B cell (primary cell): ENCODE data around the gene ANKRD65. TPM values are rescaled to one million over a fixed set of nuclear protein-coding genes. Genes with fewer than 3 reads are reported as not detected.

Experiments
- ATAC-seq: fragments of 200-7000 bp; cut with Tn5 transposase; one replicate; pipeline ENCODE4 v1.10.0; 2021; ENCODE audit warnings: low read depth, mild to moderate bottlenecking, moderate number of reproducible peaks, moderate library complexity
- CTCF ChIA-PET: fragments of 350-600 bp; sonication (Branson Sonifier 250); formaldehyde crosslinking; loops from one replicate; lab custom pipeline; 2021; ENCODE audit warnings: antibody characterized with exemption, inconsistent platforms; lab: Charles Lee
- POLR2A ChIA-PET: fragments of 350-600 bp; sonication (Branson Sonifier 250); formaldehyde crosslinking; loops from one replicate; lab custom pipeline; 2021; ENCODE audit warnings: antibody characterized with exemption; lab: Charles Lee
- DNase-seq: peaks from one replicate; pipeline ENCODE4 v3.0.0; 2013
- H2AFZ ChIP-seq: 2 replicates; pipeline ENCODE4 v1.6.1; 2012; ENCODE audit warnings: mild to moderate bottlenecking, low read depth, low read length; ENCODE audit not compliant: insufficient read depth, poor library complexity, severe bottlenecking
- H3K27ac ChIP-seq, 2 donors: 1 replicate in 1 of 2; 2 replicates in 1 of 2; pipeline ENCODE4 v1.5.1; 2012 to 2013; ENCODE audit warnings: low read length in 2 of 2, mild to moderate bottlenecking in 2 of 2, moderate library complexity in 1 of 2
- H3K27me3 ChIP-seq, 4 experiments: fragments of 200-600 bp in 1 of 4; sonication (generic) in 1 of 4; replicated peaks in 1 of 4; 1 replicate in 2 of 4; 2 replicates in 2 of 4; pipeline versions ENCODE4 v1.6.1 to v1.7.0; 2013 to 2016; ENCODE audit warnings: low read length in 3 of 4, mild to moderate bottlenecking in 2 of 4, mixed read lengths in 1 of 4, moderate library complexity in 1 of 4; ENCODE audit not compliant: insufficient read depth in 4 of 4, control insufficient read depth in 3 of 4; ENCODE audit errors: control extremely low read depth in 1 of 4
- H3K36me3 ChIP-seq, 2 experiments: replicated peaks in 1 of 2; 1 replicate in 1 of 2; 2 replicates in 1 of 2; pipeline versions ENCODE4 v1.6.1 to v1.7.1; 2013; ENCODE audit warnings: low read length in 1 of 2; ENCODE audit not compliant: insufficient read depth in 2 of 2, control insufficient read depth in 1 of 2; ENCODE audit errors: control extremely low read depth in 1 of 2, extremely low read depth in 1 of 2
- H3K4me1 ChIP-seq, 2 donors: fragments of 200-600 bp in 1 of 2; sonication (generic) in 1 of 2; 1 replicate in 1 of 2; 2 replicates in 1 of 2; pipeline versions ENCODE4 v1.5.1 to v1.6.1; 2013 to 2017; ENCODE audit warnings: low read length in 2 of 2; ENCODE audit not compliant: control insufficient read depth in 2 of 2, insufficient read depth in 2 of 2
- H3K4me2 ChIP-seq: replicated peaks from 2 replicates; pipeline ENCODE3; 2012; ENCODE audit warnings: mild to moderate bottlenecking, low read depth, low read length; ENCODE audit not compliant: poor library complexity, severe bottlenecking
- H3K4me3 ChIP-seq, 5 experiments: fragments of 200-600 bp in 1 of 5; sonication (generic) in 1 of 5; 1 replicate in 3 of 5; 2 replicates in 2 of 5; pipeline versions ENCODE4 v1.5.1 to v1.7.0; 2011 to 2016; ENCODE audit warnings: low read length in 4 of 5, mild to moderate bottlenecking in 4 of 5, low read depth in 2 of 5, control low read depth in 1 of 5, moderate library complexity in 1 of 5; ENCODE audit not compliant: insufficient read depth in 1 of 5; ENCODE audit errors: control extremely low read depth in 1 of 5, extremely low read depth in 1 of 5
- H3K79me2 ChIP-seq: fragments of 200-600 bp; sonication (generic); one replicate; pipeline ENCODE4 v1.6.0; 2016; ENCODE audit warnings: low read length; ENCODE audit not compliant: control insufficient read depth, insufficient read depth
- H3K9ac ChIP-seq: fragments of 200-600 bp; sonication (generic); 2 replicates; pipeline ENCODE4 v1.6.1; 2017; ENCODE audit warnings: mild to moderate bottlenecking, low read length, moderate library complexity
- H3K9me3 ChIP-seq, 3 donors: one replicate each; pipeline versions ENCODE4 v1.6.1 to v1.7.1; 2013; ENCODE audit warnings: low read length in 2 of 3; ENCODE audit not compliant: control insufficient read depth in 2 of 3, insufficient read depth in 1 of 3; ENCODE audit errors: control extremely low read depth in 1 of 3
- H4K20me1 ChIP-seq: 2 replicates; pipeline ENCODE4 v1.6.0; 2012; ENCODE audit warnings: mild to moderate bottlenecking, low read length; ENCODE audit not compliant: insufficient read depth, control insufficient read depth, poor library complexity, severe bottlenecking
- H3K27ac Mint-ChIP-seq: one replicate; pipeline ENCODE4 v1.8.0; 2021; ENCODE audit warnings: mixed read lengths
- H3K27me3 Mint-ChIP-seq: one replicate; pipeline ENCODE4 v1.8.0; 2021; ENCODE audit warnings: mixed read lengths
- H3K4me1 Mint-ChIP-seq: one replicate; pipeline ENCODE4 v1.8.0; 2021; ENCODE audit warnings: mixed read lengths
- H3K4me3 Mint-ChIP-seq: one replicate; pipeline ENCODE4 v1.8.0; 2021; ENCODE audit warnings: mixed read lengths
- H3K9me3 Mint-ChIP-seq: one replicate; pipeline ENCODE4 v1.8.0; 2022; ENCODE audit warnings: mixed read lengths; ENCODE audit not compliant: insufficient read depth
- CTCF ChIP-seq: fragments of 200-600 bp; IDR thresholded peaks from one replicate; pipeline ENCODE4 v1.8.0; 2022; ENCODE audit warnings: antibody characterized with exemption, mild to moderate bottlenecking
- EZH2 ChIP-seq: IDR thresholded peaks from 2 replicates; pipeline ENCODE4 v1.6.1; 2012; ENCODE audit warnings: borderline replicate concordance, low read depth, mild to moderate bottlenecking, moderate library complexity, low read length; ENCODE audit not compliant: insufficient read depth, poor library complexity, severe bottlenecking
- WGBS: methylation state at CpG from one replicate; pipeline ENCODE4 v1.1.5; 2013; ENCODE audit warnings: missing lambda C conversion rate; ENCODE audit not compliant: insufficient coverage; 5-methylcytosine and 5-hydroxymethylcytosine counted together
- intact Hi-C: fragments of 100-400 bp; cut with micrococcal nuclease; formaldehyde crosslinking; loops from one replicate; pipeline ENCODE4 v1.10.0; 2022
- polyA plus RNA-seq: library from polyadenylated mRNA; depleted of rRNA; stranded (reverse); fragments of >200 nt; gene quantifications from 2 replicates; pipeline ENCODE4 v1.2.3, GENCODE V29; 2012
- total RNA-seq, 2 donors: library from RNA; stranded (reverse); fragments of 120-200 nt in 1 of 2; gene quantifications; 1 replicate in 1 of 2; 2 replicates in 1 of 2; pipeline versions ENCODE4 v1.2.3 to v1.2.4, GENCODE V29; 2013 to 2022

ANKRD65 gene
- total and polyA plus RNA-seq, 2 donors (not counting 1 experiment from before 2014, with no cell fraction given), result 0.12 TPM; not detected in 1

- Mint-ChIP-seq H3K27ac (peak overlapping the region; percentile 37), H3K4me3 (peak overlapping the region; percentile 59), H3K9me3 (no peaks in the 10 kb centered on the region), H3K27me3 (no peaks in the 10 kb centered on the region), H3K4me1 (peaks cover 11% of the 10 kb centered on the region)
- TF ChIP-seq CTCF (peak; percentile 91), EZH2 (no peak)
- CTCF ChIA-PET, result interaction anchor here (0.6 to 3.2 kb wide), 18 partner anchors 10 to 389 kb away, joined by 3 to 16 read pairs (median 4); partner anchors contain the start of gene CCNL2
- 28% methylated on average over 25 of the region's 26 CpGs for WGBS
- intact Hi-C loops, result loop anchor here (1.0 kb wide), 1 partner anchor 339 kb away; no protein-coding TSS in a partner anchor
- peak overlapping the region; percentile 12 to 27 for H3K27ac ChIP-seq
- no peaks in the 10 kb centered on the region for H3K27me3 ChIP-seq
- H3K4me3 ChIP-seq, result no peak overlapping the region
- ATAC-seq (peak; percentile 40), DNase-seq (peak; percentile 85)
- H3K4me2 ChIP-seq, result peak overlapping the region; percentile 58
- H2AFZ ChIP-seq, result no peak overlapping the region
- peaks cover 19 to 37% of the 10 kb centered on the region in 2 donors for H3K4me1 ChIP-seq
- POLR2A ChIA-PET, result interaction anchor here (1.0 kb wide), 1 partner anchor 27 kb away, joined by 3 read pairs; the partner anchor contains the start of gene CCNL2
- H3K36me3 ChIP-seq, result peaks cover 0 to 10% of the 10 kb centered on the region in 2 experiments
- peaks cover 21% of the 10 kb centered on the region for H4K20me1 ChIP-seq
- no peak overlapping the region for H3K9ac ChIP-seq
- H3K9me3 ChIP-seq, result peaks cover 0 to 5% (median 0%) of the 10 kb centered on the region in 3 donors
- peaks cover 15% of the 10 kb centered on the region for H3K79me2 ChIP-seq
These were observed 49.0 kb downstream of the ANKRD65 start for GRCh38 chr1:1371746-1372711.
